ENCODE measurements around the gene CGB2.

- TF ChIP-seq SUZ12 (IDR thresholded peaks at IDR 0.05) (no peak), BHLHE40 (IDR thresholded peaks at IDR 0.05; ENCODE audit: borderline replicate concordance) (no peak), FOXM1 (IDR thresholded peaks at IDR 0.05; ENCODE audit: borderline replicate concordance) (no peak), CTBP1 (IDR thresholded peaks at IDR 0.05; ENCODE audit: borderline replicate concordance) (no peak), NFRKB (IDR thresholded peaks at IDR 0.05) (no peak), PKNOX1 (IDR thresholded peaks at IDR 0.05) (no peak), HDGF (IDR thresholded peaks at IDR 0.05; ENCODE audit: borderline replicate concordance) (no peak), FOXK2 (IDR thresholded peaks at IDR 0.05) (no peak), SP1 (IDR thresholded peaks at IDR 0.05) (no peak), ZNF384 (IDR thresholded peaks at IDR 0.05) (no peak)
These were observed 39.7 kb upstream of the CGB2 start for GRCh38 chr19:48991873-48992580.

Data from HEK293T (cell line).